ENCODE data around the gene OGG1. TPM values are rescaled to one million over a fixed set of nuclear protein-coding genes. Genes with fewer than 3 reads are reported as not detected.
A peak's percentile ranks its signal among the peaks of the same experiment; 100 is the strongest.

The OGG1 gene
- polyA plus RNA-seq, 2 of the 4 experiments (the other 2 are of a cell fraction) = 18.1 to 21.2 TPM

DNA sequence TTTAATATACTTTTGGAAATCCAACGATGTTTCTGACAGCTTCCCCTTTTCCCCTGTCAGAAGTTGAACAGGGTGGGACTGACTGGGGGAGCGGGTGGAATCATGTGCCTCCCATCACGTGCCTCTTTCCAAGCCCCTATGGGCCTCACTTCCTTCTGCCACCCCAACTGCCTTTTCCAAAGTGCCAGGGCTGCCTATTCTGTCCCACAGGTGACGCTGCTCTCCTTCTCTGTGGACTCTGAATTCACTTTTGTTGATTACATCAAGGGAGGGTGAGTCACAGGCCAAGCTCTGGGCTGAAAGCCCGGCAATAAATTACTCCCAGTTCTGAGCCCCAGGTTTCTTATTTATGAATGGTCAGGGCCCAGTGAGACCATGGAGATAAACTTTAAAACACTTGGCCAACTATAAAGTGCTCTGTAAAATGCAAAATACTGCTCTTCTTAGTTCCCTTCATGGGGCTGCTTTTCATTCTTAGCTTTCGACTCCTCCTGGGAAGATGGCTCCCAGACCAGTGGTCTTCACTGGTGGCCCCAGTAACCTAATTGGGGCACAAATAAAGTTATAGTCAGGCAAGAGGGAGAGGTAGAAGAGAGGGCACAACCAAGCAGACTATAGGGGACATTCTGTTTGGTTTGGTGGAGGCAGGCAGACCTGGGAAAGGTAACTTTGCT lies 33.9 kb upstream of the OGG1 start:
- ATAC-seq (peak; percentile 95 to 97), FAIRE-seq (no peak), DNase-seq (ENCODE audit: low read depth in 1 of 2, low spot score in 1 of 2) (peak; percentile 78 to 86)
- Histone ChIP-seq H3K27ac (peak overlapping the region in 1 of 2 experiments; percentile 32; a peak in 1 of 6 replicates), H3K4me1 (peaks cover 11% of the 10 kb centered on the region; the same call in 2 of the 3 replicates), H3K9me3 (no peaks in the 10 kb centered on the region), H3K4me3 (no peak overlapping the region), H3K4me2 (peak overlapping the region; percentile 40)
- TF ChIP-seq, protein P1, sequence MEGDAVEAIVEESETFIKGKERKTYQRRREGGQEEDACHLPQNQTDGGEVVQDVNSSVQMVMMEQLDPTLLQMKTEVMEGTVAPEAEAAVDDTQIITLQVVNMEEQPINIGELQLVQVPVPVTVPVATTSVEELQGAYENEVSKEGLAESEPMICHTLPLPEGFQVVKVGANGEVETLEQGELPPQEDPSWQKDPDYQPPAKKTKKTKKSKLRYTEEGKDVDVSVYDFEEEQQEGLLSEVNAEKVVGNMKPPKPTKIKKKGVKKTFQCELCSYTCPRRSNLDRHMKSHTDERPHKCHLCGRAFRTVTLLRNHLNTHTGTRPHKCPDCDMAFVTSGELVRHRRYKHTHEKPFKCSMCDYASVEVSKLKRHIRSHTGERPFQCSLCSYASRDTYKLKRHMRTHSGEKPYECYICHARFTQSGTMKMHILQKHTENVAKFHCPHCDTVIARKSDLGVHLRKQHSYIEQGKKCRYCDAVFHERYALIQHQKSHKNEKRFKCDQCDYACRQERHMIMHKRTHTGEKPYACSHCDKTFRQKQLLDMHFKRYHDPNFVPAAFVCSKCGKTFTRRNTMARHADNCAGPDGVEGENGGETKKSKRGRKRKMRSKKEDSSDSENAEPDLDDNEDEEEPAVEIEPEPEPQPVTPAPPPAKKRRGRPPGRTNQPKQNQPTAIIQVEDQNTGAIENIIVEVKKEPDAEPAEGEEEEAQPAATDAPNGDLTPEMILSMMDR (IDR thresholded peaks at IDR 0.05) = peak; percentile 87
- TF ChIP-seq, protein P2, sequence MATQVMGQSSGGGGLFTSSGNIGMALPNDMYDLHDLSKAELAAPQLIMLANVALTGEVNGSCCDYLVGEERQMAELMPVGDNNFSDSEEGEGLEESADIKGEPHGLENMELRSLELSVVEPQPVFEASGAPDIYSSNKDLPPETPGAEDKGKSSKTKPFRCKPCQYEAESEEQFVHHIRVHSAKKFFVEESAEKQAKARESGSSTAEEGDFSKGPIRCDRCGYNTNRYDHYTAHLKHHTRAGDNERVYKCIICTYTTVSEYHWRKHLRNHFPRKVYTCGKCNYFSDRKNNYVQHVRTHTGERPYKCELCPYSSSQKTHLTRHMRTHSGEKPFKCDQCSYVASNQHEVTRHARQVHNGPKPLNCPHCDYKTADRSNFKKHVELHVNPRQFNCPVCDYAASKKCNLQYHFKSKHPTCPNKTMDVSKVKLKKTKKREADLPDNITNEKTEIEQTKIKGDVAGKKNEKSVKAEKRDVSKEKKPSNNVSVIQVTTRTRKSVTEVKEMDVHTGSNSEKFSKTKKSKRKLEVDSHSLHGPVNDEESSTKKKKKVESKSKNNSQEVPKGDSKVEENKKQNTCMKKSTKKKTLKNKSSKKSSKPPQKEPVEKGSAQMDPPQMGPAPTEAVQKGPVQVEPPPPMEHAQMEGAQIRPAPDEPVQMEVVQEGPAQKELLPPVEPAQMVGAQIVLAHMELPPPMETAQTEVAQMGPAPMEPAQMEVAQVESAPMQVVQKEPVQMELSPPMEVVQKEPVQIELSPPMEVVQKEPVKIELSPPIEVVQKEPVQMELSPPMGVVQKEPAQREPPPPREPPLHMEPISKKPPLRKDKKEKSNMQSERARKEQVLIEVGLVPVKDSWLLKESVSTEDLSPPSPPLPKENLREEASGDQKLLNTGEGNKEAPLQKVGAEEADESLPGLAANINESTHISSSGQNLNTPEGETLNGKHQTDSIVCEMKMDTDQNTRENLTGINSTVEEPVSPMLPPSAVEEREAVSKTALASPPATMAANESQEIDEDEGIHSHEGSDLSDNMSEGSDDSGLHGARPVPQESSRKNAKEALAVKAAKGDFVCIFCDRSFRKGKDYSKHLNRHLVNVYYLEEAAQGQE (IDR thresholded peaks at IDR 0.05) = no peak
- TF ChIP-seq CEBPB (IDR thresholded peaks at IDR 0.05) (peak in 1 of 2 experiments; percentile 54; a peak in 2 of 4 replicates), KDM5A (IDR thresholded peaks at IDR 0.05) (0 out of 2 replicates have a peak, but pooled peaks have one; percentile 33), USF2 (IDR thresholded peaks at IDR 0.05) (peak; percentile 94), RAD21 (conservative IDR thresholded peaks at IDR 0.05 in 1 of 2, IDR thresholded peaks at IDR 0.05 in 1 of 2) (peak; percentile 89 to 91), SMC3 (IDR thresholded peaks at IDR 0.05) (peak; percentile 77), BHLHE40 (IDR thresholded peaks at IDR 0.05; ENCODE audit: low read depth, low read length) (peak; percentile 52; the same call in 1 of the 2 replicates), FOSL2 (IDR thresholded peaks at IDR 0.05) (peak; percentile 70; the same call in 1 of the 2 replicates), FOSL2 (CRISPR knock-in tag; IDR thresholded peaks at IDR 0.05) (peak; percentile 93), HEYL (CRISPR knock-in tag; IDR thresholded peaks at IDR 0.05) (no peak)
- ChIA-PET POLR2A (interaction anchor here (0.8 to 1.1 kb wide), 3 partner anchors 15 to 230 kb away, joined by 3 to 4 read pairs (median 3); partner anchors contain the start of genes ARPC4 and BRPF1), CTCF (interaction anchor here (0.6 to 5.0 kb wide), 55 partner anchors 8 to 1023 kb away, joined by 3 to 99 read pairs (median 5); partner anchors contain the start of genes BRPF1, CAMK1, CPNE9 and OGG1)
- 23% methylated on average over 6 of the region's 6 CpGs for WGBS (ENCODE audit: missing lambda C conversion rate)

- 49% methylated on average over 5 of the region's 5 CpGs for WGBS (ENCODE audit: missing lambda C conversion rate)
- Histone ChIP-seq H3K27ac (no peak overlapping the region), H3K4me1 (peaks cover 16% of the 10 kb centered on the region), H3K4me3 (no peak overlapping the region), H3K4me2 (no peak overlapping the region), H3K9me3 (no peaks in the 10 kb centered on the region)
- ChIA-PET POLR2A (interaction anchor here (0.6 to 1.1 kb wide), 2 partner anchors 11 to 76 kb away, joined by 3 read pairs; partner anchors contain the start of gene ARPC4), CTCF (interaction anchor here (2.3 to 5.0 kb wide), 3 partner anchors 11 to 52 kb away, joined by 15 to 99 read pairs (median 20); partner anchors contain the start of gene CAMK1)
- no peak for DNase-seq (ENCODE audit: low read depth in 1 of 2, low spot score in 1 of 2)
- no peak for ATAC-seq
- TF ChIP-seq NPAS2 (CRISPR knock-in tag; IDR thresholded peaks at IDR 0.05; ENCODE audit: borderline replicate concordance) = no peak
- peak; percentile 36; the same call in 1 of the 2 replicates for TF ChIP-seq EHMT2 (IDR thresholded peaks at IDR 0.05; ENCODE audit: low read depth)
- no peak for FAIRE-seq
These were observed 32.8 kb upstream of the OGG1 start for GRCh38 chr3:9716801-9717555.
